Mucosa of rectum (tissue), 2 donors: ENCODE measurements around the gene GPR157.

Experiments used
- H3K27ac ChIP-seq, 2 donors: one replicate each; pipeline ENCODE4 v1.7.0; 2013; ENCODE audit warnings: inconsistent platforms in 2 of 2, low read depth in 2 of 2, low read length in 2 of 2
- H3K27me3 ChIP-seq, 2 donors: one replicate each; pipeline ENCODE4 v1.7.0; 2013; ENCODE audit warnings: low read length in 2 of 2; ENCODE audit not compliant: control insufficient read depth in 2 of 2, insufficient read depth in 2 of 2
- H3K36me3 ChIP-seq, 2 donors: one replicate each; pipeline ENCODE4 v1.7.0; 2013; ENCODE audit warnings: low read length in 2 of 2; ENCODE audit not compliant: control insufficient read depth in 2 of 2, insufficient read depth in 2 of 2
- H3K4me1 ChIP-seq, 2 donors: one replicate each; pipeline ENCODE4 v1.7.0; 2013; ENCODE audit warnings: low read length in 2 of 2, mild to moderate bottlenecking in 1 of 2; ENCODE audit not compliant: control insufficient read depth in 2 of 2, insufficient read depth in 2 of 2
- H3K4me3 ChIP-seq, 2 donors: one replicate each; pipeline ENCODE4 v1.7.0; 2013; ENCODE audit warnings: low read length in 2 of 2
- H3K9ac ChIP-seq, 2 donors: one replicate each; pipeline ENCODE4 v1.7.0; 2013; ENCODE audit warnings: low read length in 2 of 2, low read depth in 1 of 2, mild to moderate bottlenecking in 1 of 2
- H3K9me3 ChIP-seq, 2 donors: one replicate each; pipeline ENCODE4 v1.7.0; 2013; ENCODE audit warnings: low read length in 2 of 2; ENCODE audit not compliant: control insufficient read depth in 2 of 2
- donor health status: healthy.
- donor health status: Normal muscosa, but diverticular disease.

The GPR157 gene

DNA sequence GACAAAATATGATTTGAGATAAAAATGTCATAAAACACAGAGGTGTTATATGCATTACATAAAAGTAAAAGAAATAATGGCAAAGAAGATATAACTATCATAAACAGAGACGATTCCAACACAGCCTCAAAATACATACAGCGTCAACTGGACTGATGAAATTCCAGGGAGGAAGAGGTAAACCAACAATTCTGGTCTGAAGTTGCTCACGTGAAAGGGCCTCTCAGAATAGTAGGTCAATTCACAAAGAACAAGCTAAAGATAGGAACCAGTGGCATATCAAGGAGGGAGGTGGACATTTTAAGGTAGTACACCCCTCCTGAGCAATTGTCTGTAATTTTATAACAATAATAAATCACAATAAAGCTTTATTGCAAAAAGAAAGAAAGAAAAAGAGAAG, 78.1 kb downstream of the GPR157 start:
- Histone ChIP-seq H3K4me1 (peaks cover 4 to 6% of the 10 kb centered on the region in 2 donors), H3K27ac (no peak overlapping the region), H3K4me3 (no peak overlapping the region), H3K9ac (no peak overlapping the region), H3K27me3 (no peaks in the 10 kb centered on the region), H3K9me3 (no peaks in the 10 kb centered on the region), H3K36me3 (no peaks in the 10 kb centered on the region)
